Esophagus muscularis mucosa (tissue), 4 donors: ENCODE data around the gene SPIN1. TPM values are rescaled to one million over a fixed set of nuclear protein-coding genes. Genes with fewer than 3 reads are reported as not detected.

Experiments used
- DNase-seq: peaks from one replicate; pipeline ENCODE4 v3.0.0-alpha.2; 2017; ENCODE audit errors: extremely low spot score
- H3K27ac ChIP-seq, 4 donors: fragments of 200-600 bp; sonication (generic); replicated peaks in 1 of 4; 1 replicate in 3 of 4; 2 replicates in 1 of 4; pipeline ENCODE4 v1.5.1; 2016 to 2019; ENCODE audit warnings: mild to moderate bottlenecking in 1 of 4
- H3K27me3 ChIP-seq, 4 donors: fragments of 200-600 bp; sonication (generic); one replicate each; pipeline versions ENCODE4 v1.5.1 to v1.6.0; 2016 to 2019
- H3K36me3 ChIP-seq, 4 donors: fragments of 200-600 bp; sonication (generic); one replicate each; pipeline ENCODE4 v1.5.1; 2016 to 2019
- H3K4me1 ChIP-seq, 4 donors: fragments of 200-600 bp; sonication (generic); one replicate each; pipeline ENCODE4 v1.5.1; 2016 to 2019
- H3K4me3 ChIP-seq, 4 donors: fragments of 200-600 bp; sonication (generic); 1 replicate in 2 of 4; 2 replicates in 2 of 4; pipeline ENCODE4 v1.5.1; 2016 to 2019; ENCODE audit warnings: mild to moderate bottlenecking in 4 of 4, moderate library complexity in 1 of 4
- H3K9me3 ChIP-seq, 4 donors: fragments of 200-600 bp; sonication (generic); 1 replicate in 3 of 4; 2 replicates in 1 of 4; pipeline ENCODE4 v1.5.1; 2016 to 2019
- EP300 ChIP-seq: sonication (generic); formaldehyde crosslinking; IDR thresholded peaks from one replicate; pipeline ENCODE4 v1.6.1; 2017; ENCODE audit warnings: antibody characterized with exemption
- POLR2A ChIP-seq: fragments of 450-650 bp; IDR thresholded peaks from one replicate; pipeline ENCODE4 v1.6.1; 2017; ENCODE audit warnings: antibody characterized with exemption, moderate library complexity, mild to moderate bottlenecking, low read depth
- POLR2AphosphoS5 ChIP-seq, 2 donors: sonication (generic); formaldehyde crosslinking; IDR thresholded peaks; one replicate each; pipeline ENCODE4 v1.6.1; 2017; ENCODE audit warnings: antibody characterized with exemption in 2 of 2
- WGBS: methylation state at CpG from one replicate; pipeline ENCODE4 v1.1.5; 2018; 5-methylcytosine and 5-hydroxymethylcytosine counted together
- intact Hi-C: fragments of 100-400 bp; cut with DNase I; formaldehyde crosslinking; loops from one replicate; pipeline ENCODE4 v1.15.1; 2023
- total RNA-seq, 4 donors: library from RNA; depleted of rRNA; stranded (reverse); fragments of >200 nt; gene quantifications; one replicate each; pipeline versions ENCODE4 v1.1.0 to v1.2.1, GENCODE V29; 2016
- TF ChIP-seq, protein P1 (sequence below), 3 experiments: fragments of 200-600 bp in 2 of 3; fragments of 450-650 bp in 1 of 3; sonication (generic) in 2 of 3; IDR thresholded peaks; one replicate each; pipeline ENCODE4 v1.5.1; 2017 to 2019; ENCODE audit warnings: antibody characterized with exemption in 3 of 3, mild to moderate bottlenecking in 2 of 3, moderate library complexity in 1 of 3

Gene SPIN1
- total RNA-seq, 4 donors from 2014 or later: 68.5 to 100 (median 81.5) TPM

GRCh38 chr9:88425538-88425950 is 37.3 kb downstream of the SPIN1 start:
- no peak for DNase-seq
- Histone ChIP-seq H3K9me3 (no peaks in the 10 kb centered on the region), H3K36me3 (peaks cover 0 to 20% (median 4%) of the 10 kb centered on the region in 4 donors), H3K4me1 (peaks cover 6 to 28% (median 20%) of the 10 kb centered on the region in 4 donors), H3K4me3 (no peak overlapping the region), H3K27ac (peak overlapping the region in 1 of 4 donors; percentile 38), H3K27me3 (no peaks in the 10 kb centered on the region)
- no peak for TF ChIP-seq POLR2A
- TF ChIP-seq, protein P1, sequence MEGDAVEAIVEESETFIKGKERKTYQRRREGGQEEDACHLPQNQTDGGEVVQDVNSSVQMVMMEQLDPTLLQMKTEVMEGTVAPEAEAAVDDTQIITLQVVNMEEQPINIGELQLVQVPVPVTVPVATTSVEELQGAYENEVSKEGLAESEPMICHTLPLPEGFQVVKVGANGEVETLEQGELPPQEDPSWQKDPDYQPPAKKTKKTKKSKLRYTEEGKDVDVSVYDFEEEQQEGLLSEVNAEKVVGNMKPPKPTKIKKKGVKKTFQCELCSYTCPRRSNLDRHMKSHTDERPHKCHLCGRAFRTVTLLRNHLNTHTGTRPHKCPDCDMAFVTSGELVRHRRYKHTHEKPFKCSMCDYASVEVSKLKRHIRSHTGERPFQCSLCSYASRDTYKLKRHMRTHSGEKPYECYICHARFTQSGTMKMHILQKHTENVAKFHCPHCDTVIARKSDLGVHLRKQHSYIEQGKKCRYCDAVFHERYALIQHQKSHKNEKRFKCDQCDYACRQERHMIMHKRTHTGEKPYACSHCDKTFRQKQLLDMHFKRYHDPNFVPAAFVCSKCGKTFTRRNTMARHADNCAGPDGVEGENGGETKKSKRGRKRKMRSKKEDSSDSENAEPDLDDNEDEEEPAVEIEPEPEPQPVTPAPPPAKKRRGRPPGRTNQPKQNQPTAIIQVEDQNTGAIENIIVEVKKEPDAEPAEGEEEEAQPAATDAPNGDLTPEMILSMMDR (IDR thresholded peaks at IDR 0.05): no peak
- TF ChIP-seq POLR2AphosphoS5 (IDR thresholded peaks at IDR 0.05): no peak
- no peak for TF ChIP-seq EP300
- intact Hi-C loops: no loop called here
- WGBS: 59% methylated on average over 10 of the region's 10 CpGs

DNA sequence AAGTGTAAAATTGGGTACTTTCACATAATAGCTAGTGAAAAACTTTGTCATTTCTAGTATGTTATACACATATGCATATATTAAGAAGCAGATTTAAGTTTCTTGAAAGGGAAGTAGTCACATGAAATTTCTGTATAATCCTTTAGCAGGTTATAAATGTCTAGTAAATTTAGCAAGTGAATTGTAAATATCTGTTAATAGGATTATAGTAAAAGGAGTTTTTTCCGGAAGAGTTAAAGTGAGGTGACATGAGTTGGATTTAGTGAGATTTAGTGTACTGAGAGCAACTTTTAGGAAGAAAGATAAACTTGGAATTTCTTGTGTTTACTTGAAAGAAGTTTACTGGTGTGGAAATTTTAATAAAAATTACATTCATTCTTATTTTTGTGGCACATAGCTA is 38.4 kb downstream of the SPIN1 start:
- Histone ChIP-seq H3K36me3 (peaks cover 0 to 23% (median 4%) of the 10 kb centered on the region in 4 donors), H3K27ac (no peak overlapping the region), H3K4me1 (peaks cover 6 to 28% (median 20%) of the 10 kb centered on the region in 4 donors), H3K27me3 (no peaks in the 10 kb centered on the region), H3K9me3 (no peaks in the 10 kb centered on the region), H3K4me3 (no peak overlapping the region)
- 76% methylated on average over 1 of the region's 1 CpG for WGBS
- intact Hi-C loops: no loop called here
- DNase-seq: no peak
- no peak for TF ChIP-seq POLR2A
- no peak for TF ChIP-seq EP300
- TF ChIP-seq, protein P1 (IDR thresholded peaks at IDR 0.05): no peak
- no peak for TF ChIP-seq POLR2AphosphoS5 (IDR thresholded peaks at IDR 0.05)

GRCh38 chr9:88429595-88430430 is 41.6 kb downstream of the SPIN1 start:
- peaks cover 0 to 52% (median 14%) of the 10 kb centered on the region in 4 donors for H3K36me3 ChIP-seq
- H3K9me3 ChIP-seq: no peaks in the 10 kb centered on the region
- DNase-seq: no peak
- 85% methylated on average over 3 of the region's 3 CpGs for WGBS
- H3K4me3 ChIP-seq: no peak overlapping the region
- peaks cover 6 to 28% (median 19%) of the 10 kb centered on the region in 4 donors for H3K4me1 ChIP-seq
- no peak overlapping the region for H3K27ac ChIP-seq
- TF ChIP-seq EP300: no peak
- TF ChIP-seq POLR2A: no peak
- TF ChIP-seq, protein P1 (IDR thresholded peaks at IDR 0.05): no peak
- no peak for TF ChIP-seq POLR2AphosphoS5 (IDR thresholded peaks at IDR 0.05)
- no peaks in the 10 kb centered on the region for H3K27me3 ChIP-seq
- intact Hi-C loops: no loop called here

GRCh38 chr9:88433583-88434255 is 45.5 kb downstream of the SPIN1 start:
- H3K4me3 ChIP-seq: no peak overlapping the region
- DNase-seq: no peak
- 83% methylated on average over 5 of the region's 5 CpGs for WGBS
- no peaks in the 10 kb centered on the region for H3K27me3 ChIP-seq
- peaks cover 0 to 71% (median 28%) of the 10 kb centered on the region in 4 donors for H3K36me3 ChIP-seq
- no peaks in the 10 kb centered on the region for H3K9me3 ChIP-seq
- H3K4me1 ChIP-seq: peaks cover 5 to 11% (median 7%) of the 10 kb centered on the region in 4 donors
- H3K27ac ChIP-seq: no peak overlapping the region
- TF ChIP-seq, protein P1 (IDR thresholded peaks at IDR 0.05): no peak
- TF ChIP-seq POLR2A: no peak
- no peak for TF ChIP-seq EP300
- TF ChIP-seq POLR2AphosphoS5 (IDR thresholded peaks at IDR 0.05): no peak
- intact Hi-C loops: no loop called here
